GM12878 (cell line): ENCODE measurements around the gene HSD3B2. TPM values are rescaled to one million over a fixed set of nuclear protein-coding genes. Genes with fewer than 3 reads are reported as not detected.

Experiments used
- CBX5 ChIP-seq: sonication (generic); IDR thresholded peaks from 2 replicates; pipeline ENCODE4 v1.6.1; 2016; ENCODE audit warnings: low read depth, moderate library complexity, mild to moderate bottlenecking, inconsistent platforms
- CEBPB ChIP-seq, 2 experiments: fragments of 150-350 bp in 1 of 2; IDR thresholded peaks; 2 replicates each; pipeline ENCODE4 v1.6.1; 2012 to 2014; ENCODE audit warnings: low read depth in 2 of 2, low read length in 2 of 2, borderline replicate concordance in 1 of 2, inconsistent platforms in 1 of 2
- CTCF ChIP-seq, 3 experiments: IDR thresholded peaks in 2 of 3; conservative IDR thresholded peaks in 1 of 3; 2 replicates each; pipeline ENCODE4 v1.5.1; 2011; ENCODE audit warnings: low read depth in 3 of 3, low read length in 3 of 3, mild to moderate bottlenecking in 3 of 3, control low read depth in 2 of 3, moderate library complexity in 2 of 3, inconsistent platforms in 1 of 3, mixed read lengths in 1 of 3; ENCODE audit not compliant: control insufficient read depth in 2 of 3, insufficient read depth in 1 of 3; ENCODE audit errors: extremely low read depth in 1 of 3
- DPF2 ChIP-seq: fragments of 450-650 bp; IDR thresholded peaks from 2 replicates; pipeline ENCODE4 v1.6.1; 2017; ENCODE audit warnings: mild to moderate bottlenecking
- E2F8 ChIP-seq: fragments of 450-650 bp; IDR thresholded peaks from 2 replicates; pipeline ENCODE4 v1.6.1; 2018; ENCODE audit warnings: mild to moderate bottlenecking, low read depth, moderate library complexity; ENCODE audit not compliant: partially characterized antibody
- FOS ChIP-seq: IDR thresholded peaks from 3 replicates; pipeline ENCODE4 v1.6.1; 2011; ENCODE audit warnings: borderline replicate concordance; ENCODE audit not compliant: insufficient read length; ENCODE audit errors: extremely low read depth
- GABPA ChIP-seq: IDR thresholded peaks from 2 replicates; pipeline ENCODE4 v1.6.1; 2014; ENCODE audit warnings: antibody characterized with exemption, low read depth, mild to moderate bottlenecking, inconsistent platforms
- IKZF1 ChIP-seq: fragments of 450-650 bp; conservative IDR thresholded peaks from 2 replicates; pipeline ENCODE4 v1.6.1; 2017; ENCODE audit warnings: antibody characterized with exemption, mild to moderate bottlenecking
- IKZF2 ChIP-seq, 2 experiments: fragments of 450-650 bp; IDR thresholded peaks; 2 replicates each; pipeline ENCODE4 v1.6.1; 2017; ENCODE audit warnings: mild to moderate bottlenecking in 2 of 2, moderate library complexity in 2 of 2
- IRF4 ChIP-seq: IDR thresholded peaks from 2 replicates; pipeline ENCODE4 v1.6.1; 2011; ENCODE audit warnings: low read depth, low read length
- JUND ChIP-seq: IDR thresholded peaks from 2 replicates; pipeline ENCODE4 v1.6.1; 2012; ENCODE audit warnings: low read depth, mild to moderate bottlenecking, low read length, improper control_type of control experiment, moderate library complexity
- MLLT1 ChIP-seq: fragments of 450-650 bp; IDR thresholded peaks from 2 replicates; pipeline ENCODE4 v1.6.1; 2016; ENCODE audit warnings: mild to moderate bottlenecking
- NFIC ChIP-seq: IDR thresholded peaks from 2 replicates; pipeline ENCODE4 v1.6.1; 2012; ENCODE audit warnings: low read depth, mild to moderate bottlenecking, inconsistent platforms, low read length, moderate library complexity
- NKRF ChIP-seq: fragments of 450-650 bp; conservative IDR thresholded peaks from 2 replicates; pipeline ENCODE4 v1.6.1; 2017; ENCODE audit warnings: mild to moderate bottlenecking, moderate library complexity
- PAX5 ChIP-seq: IDR thresholded peaks from 2 replicates; pipeline ENCODE4 v1.6.1; 2011; ENCODE audit warnings: low read depth, low read length, borderline replicate concordance
- PAX8 ChIP-seq: fragments of 450-650 bp; IDR thresholded peaks from 2 replicates; pipeline ENCODE4 v1.6.1; 2017; ENCODE audit warnings: mild to moderate bottlenecking, moderate library complexity
- POLR2AphosphoS2 ChIP-seq: IDR thresholded peaks from 2 replicates; pipeline ENCODE4 v1.6.1; 2011; ENCODE audit warnings: low read depth, mild to moderate bottlenecking, low read length, improper control_type of control experiment, moderate library complexity
- RBBP5 ChIP-seq: fragments of 200-600 bp; sonication (generic); conservative IDR thresholded peaks from 2 replicates; pipeline ENCODE4 v1.6.1; 2016
- RUNX3 ChIP-seq: IDR thresholded peaks from 2 replicates; pipeline ENCODE4 v1.6.1; 2012; ENCODE audit warnings: low read length, inconsistent platforms
- STAT1 ChIP-seq: fragments of 450-650 bp; conservative IDR thresholded peaks from 2 replicates; pipeline ENCODE4 v1.6.1; 2014; ENCODE audit warnings: antibody characterized with exemption, mild to moderate bottlenecking
- USF1 ChIP-seq: IDR thresholded peaks from 2 replicates; pipeline ENCODE4 v1.6.1; 2011; ENCODE audit warnings: borderline replicate concordance, low read depth, mild to moderate bottlenecking, moderate library complexity, mixed read lengths, low read length; ENCODE audit not compliant: insufficient read depth; ENCODE audit errors: extremely low read length
- WRNIP1 ChIP-seq: IDR thresholded peaks from 2 replicates; pipeline ENCODE4 v1.6.1; 2011; ENCODE audit warnings: low read depth, low read length, improper control_type of control experiment, borderline replicate concordance
- polyA plus RNA-seq, 11 experiments: library from polyadenylated mRNA; depleted of rRNA in 4 of 11; unstranded in 6 of 11; stranded (reverse) in 5 of 11; fragments of >200 nt; fragmentation: Nextera tagmentation in 4 of 11; fragmentation: Illumina TruSeq in 1 of 11; extraction: Ambion mirVana in 4 of 11; extraction: Trizol in 1 of 11; gene quantifications; 1 replicate in 1 of 11; 2 replicates in 10 of 11; pipeline versions ENCODE4 v1.2.1 to v1.2.3, GENCODE V29; 2011 to 2016; ENCODE audit warnings: inconsistent platforms in 2 of 11, missing spikeins in 2 of 11, low read depth in 1 of 11
- total RNA-seq, 4 experiments: library from RNA; depleted of rRNA in 3 of 4; stranded (reverse); fragments of >200 nt in 3 of 4; fragmentation: Illumina TruSeq in 1 of 4; extraction: Trizol in 1 of 4; gene quantifications; 2 replicates each; pipeline versions ENCODE4 v1.2.1 to v1.2.3, GENCODE V29; 2013 to 2021

The HSD3B2 gene
- total and polyA plus RNA-seq, 10 of the 15 experiments (the other 5 are each of a cell fraction or from before 2014, with no cell fraction given): 0.56 TPM; not detected in 9

- peak; percentile 93 to 98 (median 94); a peak in 5 of 6 replicates for TF ChIP-seq CTCF (IDR thresholded peaks at IDR 0.05 in 2 of 3, conservative IDR thresholded peaks at IDR 0.05 in 1 of 3; ENCODE audit: control insufficient read depth in 2 of 3, extremely low read depth in 1 of 3, insufficient read depth in 1 of 3, low read depth in 3 of 3, low read length in 3 of 3)
- no peak for TF ChIP-seq FOS
- no peak for TF ChIP-seq JUND
- TF ChIP-seq GABPA: no peak
- no peak for TF ChIP-seq RUNX3
- no peak for TF ChIP-seq POLR2AphosphoS2
- TF ChIP-seq CBX5: no peak
- TF ChIP-seq PAX8: no peak
- no peak for TF ChIP-seq WRNIP1
- TF ChIP-seq RBBP5: no peak
- peak; percentile 35; the same call in 1 of the 2 replicates for TF ChIP-seq IRF4
- TF ChIP-seq MLLT1: no peak
- TF ChIP-seq E2F8: no peak
- no peak for TF ChIP-seq STAT1
- no peak for TF ChIP-seq DPF2
- no peak for TF ChIP-seq NFIC
- TF ChIP-seq IKZF2 (IDR thresholded peaks at IDR 0.05): no peak
- no peak for TF ChIP-seq USF1
- no peak for TF ChIP-seq NKRF
- no peak for TF ChIP-seq PAX5
- TF ChIP-seq IKZF1: 0 out of 2 replicates have a peak, but pooled peaks have one; percentile 20
- TF ChIP-seq CEBPB (IDR thresholded peaks at IDR 0.05; ENCODE audit: borderline replicate concordance in 1 of 2, low read depth in 2 of 2, low read length in 2 of 2): no peak
These were observed 47.4 kb upstream of the HSD3B2 start (continued) for GRCh38 chr1:119367432-119368124.
